ENCODE data around the gene PARP15. TPM values are rescaled to one million over a fixed set of nuclear protein-coding genes. Genes with fewer than 3 reads are reported as not detected.

Gene PARP15
- total and polyA plus RNA-seq, 2 of the 4 experiments (the other 2 are of a cell fraction), result 0.10 TPM; not detected in 1

DNA sequence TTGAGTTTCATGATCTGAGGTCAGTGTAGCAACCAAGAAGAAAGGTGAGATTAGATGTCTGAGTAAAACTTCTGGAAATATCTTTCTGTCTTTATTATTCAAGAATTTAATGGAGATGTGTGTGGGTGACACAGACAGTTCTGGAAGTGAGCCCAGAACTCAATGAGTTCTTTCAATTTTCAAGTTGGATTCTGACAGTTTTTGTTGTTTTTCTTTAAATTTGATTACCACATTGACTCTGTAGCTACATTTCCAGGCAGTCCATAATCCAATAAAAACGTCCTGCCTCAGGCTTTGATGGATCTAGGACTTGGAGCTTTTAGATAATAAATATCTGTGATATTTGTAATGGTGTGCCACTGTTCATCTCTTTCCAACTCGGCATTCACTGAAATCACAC lies 99.3 kb downstream of the PARP15 start (continued):
- TF ChIP-seq, protein P1, sequence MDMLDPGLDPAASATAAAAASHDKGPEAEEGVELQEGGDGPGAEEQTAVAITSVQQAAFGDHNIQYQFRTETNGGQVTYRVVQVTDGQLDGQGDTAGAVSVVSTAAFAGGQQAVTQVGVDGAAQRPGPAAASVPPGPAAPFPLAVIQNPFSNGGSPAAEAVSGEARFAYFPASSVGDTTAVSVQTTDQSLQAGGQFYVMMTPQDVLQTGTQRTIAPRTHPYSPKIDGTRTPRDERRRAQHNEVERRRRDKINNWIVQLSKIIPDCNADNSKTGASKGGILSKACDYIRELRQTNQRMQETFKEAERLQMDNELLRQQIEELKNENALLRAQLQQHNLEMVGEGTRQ (IDR thresholded peaks at IDR 0.05; ENCODE audit: low read depth, low read length), result no peak
- TF ChIP-seq FOS (IDR thresholded peaks at IDR 0.05; ENCODE audit: low read depth, low read length), result no peak

GRCh38 chr3:122677216-122677615 lies 99.8 kb downstream of the PARP15 start:
- no peak overlapping the region for H2BK15ac ChIP-seq (ENCODE audit: low read depth, low read length)
- intact Hi-C loops (cut with micrococcal nuclease), result loop anchor here (5.0 kb wide), 1 partner anchor 575 kb away; no protein-coding TSS in a partner anchor
- H2BK20ac ChIP-seq (ENCODE audit: low read depth, low read length), result no peak overlapping the region
- no peak overlapping the region for H2BK5ac ChIP-seq (ENCODE audit: low read depth, low read length, poor library complexity, severe bottlenecking)
- H3K4me2 ChIP-seq (ENCODE audit: low read depth, low read length), result no peak overlapping the region
- no peak overlapping the region for H2BK120ac ChIP-seq (ENCODE audit: low read depth, low read length)
- in situ Hi-C loops (cut with MboI; ENCODE audit: low sequenced_read_pairs), result loop anchor here (5.0 to 10.0 kb wide), 3 partner anchors 120 to 282 kb away; no protein-coding TSS in a partner anchor
- no peaks in the 10 kb centered on the region for H3K9me3 ChIP-seq (ENCODE audit: control insufficient read depth, insufficient read depth, low read length)
- no peaks in the 10 kb centered on the region for H4K20me1 ChIP-seq (ENCODE audit: insufficient read depth, low read length)
- no peak overlapping the region for H4K91ac ChIP-seq (ENCODE audit: insufficient read depth, low read depth, low read length)
- ChIA-PET CTCF (no interaction called here), POLR2A (ENCODE audit: unreplicated experiment) (no interaction called here)
- H3K9ac ChIP-seq (ENCODE audit: low read depth, low read length), result no peak overlapping the region
- no peaks in the 10 kb centered on the region for H3K27me3 ChIP-seq (ENCODE audit: control insufficient read depth, insufficient read depth, low read length)
- WGBS, 2 experiments (ENCODE audit: extremely low coverage in 2 of 2, insufficient read length in 1 of 2), result no CpG with 5 or more reads among the region's 1 CpG
- H2AK9ac ChIP-seq (replicated peaks; ENCODE audit: low read depth, low read length, poor library complexity), result no peak overlapping the region
- peaks cover 4% of the 10 kb centered on the region; the same call in 1 of the 2 replicates for H3K9me1 ChIP-seq (ENCODE audit: insufficient read depth, low read length)
- TF ChIP-seq ELK1 (IDR thresholded peaks at IDR 0.05; ENCODE audit: borderline replicate concordance, low read depth, low read length) (no peak), MAFK (IDR thresholded peaks at IDR 0.05; ENCODE audit: low read depth, low read length) (peak; percentile 53), CEBPB (IDR thresholded peaks at IDR 0.05; ENCODE audit: low read depth, low read length) (peak; percentile 18; the same call in 1 of the 2 replicates)
- H4K8ac ChIP-seq (ENCODE audit: low read depth in 2 of 2, low read length in 2 of 2), result no peak overlapping the region
- H3K4me3 ChIP-seq (ENCODE audit: insufficient read depth, low read depth, low read length), result no peak overlapping the region
- no peak overlapping the region for H3K23ac ChIP-seq (ENCODE audit: low read depth, low read length)
- ATAC-seq (ENCODE audit: low read depth) (no peak), DNase-seq (no peak)
- no peak overlapping the region for H3K14ac ChIP-seq (replicated peaks; ENCODE audit: low read depth, low read length)
- no peak overlapping the region for H2AK5ac ChIP-seq (ENCODE audit: low read depth, low read length)
- no peak overlapping the region for H3K27ac ChIP-seq (ENCODE audit: insufficient read depth, low read length)
- H3K18ac ChIP-seq (ENCODE audit: low read depth, low read length), result no peak overlapping the region
- no peaks in the 10 kb centered on the region for H3K36me3 ChIP-seq (ENCODE audit: control insufficient read depth, insufficient read depth, low read length)
- no peak overlapping the region for H3K4ac ChIP-seq (ENCODE audit: low read depth, low read length)
- dilution Hi-C loops (cut with HindIII; ENCODE audit: low sequenced_read_pairs, unreplicated experiment), result no loop called here
- H3K79me1 ChIP-seq (ENCODE audit: low read depth in 1 of 2, low read length in 2 of 2), result peaks cover 11 to 12% of the 10 kb centered on the region in 2 experiments
- H2AFZ ChIP-seq (replicated peaks; ENCODE audit: low read length, poor library complexity), result no peak overlapping the region
- H4K5ac ChIP-seq (ENCODE audit: low read depth, low read length), result no peak overlapping the region
- H3K4me1 ChIP-seq (ENCODE audit: control insufficient read depth, insufficient read depth, low read length), result peaks cover 13% of the 10 kb centered on the region
- BruUV-seq (replicated peaks), result no TSS peak
- H3K56ac ChIP-seq (ENCODE audit: extremely low read depth, insufficient read depth, low read length), result no peak overlapping the region
